ENCODE measurements around the gene DPYSL4.
"Not testable (repeated sequence)": the region's sequence is repeated elsewhere in the genome, so short reads cannot be mapped to it uniquely, and the experiment has no call there.

The DPYSL4 gene

GRCh38 chr10:132150777-132151176, 36.0 kb upstream of the DPYSL4 start:
- no peak for DNase-seq

- no peak for DNase-seq
Observed at GRCh38 chr10:132151286-132151950, 35.3 kb upstream of the DPYSL4 start.

GRCh38 chr10:132151951-132152505, 34.7 kb upstream of the DPYSL4 start:
- no peak for DNase-seq

- no peak for DNase-seq
Observed at GRCh38 chr10:132152896-132153580, 33.7 kb upstream of the DPYSL4 start.

- DNase-seq, result no peak
Observed at GRCh38 chr10:132153616-132154217, 33.0 kb upstream of the DPYSL4 start.

GRCh38 chr10:132154440-132154839, 32.3 kb upstream of the DPYSL4 start:
- DNase-seq, result no peak

- DNase-seq, result no peak
Observed at GRCh38 chr10:132154931-132155330, 31.8 kb upstream of the DPYSL4 start.

- no peak for DNase-seq
Observed at GRCh38 chr10:132155723-132156381, 30.9 kb upstream of the DPYSL4 start.

- DNase-seq, result no peak
Observed at GRCh38 chr10:132156382-132156781, 30.4 kb upstream of the DPYSL4 start.

- no peak for DNase-seq
Observed at GRCh38 chr10:132157101-132157500, 29.6 kb upstream of the DPYSL4 start.

GRCh38 chr10:132158122-132158741, 28.5 kb upstream of the DPYSL4 start:
- DNase-seq, result peak; percentile 42

- no peak for DNase-seq
Observed at GRCh38 chr10:132158823-132159222, 27.9 kb upstream of the DPYSL4 start.

GRCh38 chr10:132159302-132160230, 27.2 kb upstream of the DPYSL4 start:
- DNase-seq, result peak; percentile 49

GRCh38 chr10:132160231-132160630, 26.5 kb upstream of the DPYSL4 start:
- not testable (repeated sequence) for DNase-seq

GRCh38 chr10:132160834-132161622, 25.7 kb upstream of the DPYSL4 start:
- DNase-seq, result not testable (repeated sequence)

- DNase-seq, result peak; percentile 58
Observed at GRCh38 chr10:132162021-132162531, 24.7 kb upstream of the DPYSL4 start.

GRCh38 chr10:132162590-132163277, 24.0 kb upstream of the DPYSL4 start:
- peak; percentile 62 for DNase-seq

GRCh38 chr10:132163278-132163765, 23.4 kb upstream of the DPYSL4 start:
- peak; percentile 97 for DNase-seq

- DNase-seq, result no peak
Observed at GRCh38 chr10:132163826-132164515, 22.8 kb upstream of the DPYSL4 start.

All from DMS153 (cell line).